Testis (tissue), 2 donors: ENCODE results near the gene TACC2.

Experiments used
- CTCF ChIP-seq, 3 experiments: fragments of 450-650 bp in 2 of 3; fragments of 200-600 bp in 1 of 3; sonication (generic) in 1 of 3; IDR thresholded peaks; one replicate each; pipeline ENCODE4 v1.5.1; 2016 to 2019; ENCODE audit warnings: antibody characterized with exemption in 3 of 3, mild to moderate bottlenecking in 2 of 3, moderate library complexity in 1 of 3
- POLR2A ChIP-seq: fragments of 450-650 bp; IDR thresholded peaks from one replicate; pipeline ENCODE4 v1.6.1; 2017; ENCODE audit warnings: antibody characterized with exemption, mild to moderate bottlenecking, moderate library complexity

GRCh38 chr10:122168101-122168500 lies 179.1 kb downstream of the TACC2 start:
- no peak for TF ChIP-seq CTCF (IDR thresholded peaks at IDR 0.05)
- no peak for TF ChIP-seq POLR2A
